ENCODE results near the gene SLC35A3. TPM values are rescaled to one million over a fixed set of nuclear protein-coding genes. Genes with fewer than 3 reads are reported as not detected.

SLC35A3 gene
- total RNA-seq, 2 donors from 2014 or later, result 23.2 to 32.0 TPM

- ATAC-seq (ENCODE audit: insufficient number of reproducible peaks, low FRiP score, low read depth) (no peak), DNase-seq (ENCODE audit: low spot score) (no peak)
- no peak overlapping the region for H3K4me3 ChIP-seq
- H3K27ac ChIP-seq, result no peak overlapping the region
- H3K27me3 ChIP-seq (replicated peaks; ENCODE audit: insufficient read depth), result no peaks in the 10 kb centered on the region
- H3K9me3 ChIP-seq, result peaks cover under 1% of the 10 kb centered on the region
- no peak for TF ChIP-seq CTCF (IDR thresholded peaks at IDR 0.05)
- H3K36me3 ChIP-seq, result no peaks in the 10 kb centered on the region
- peaks cover 0 to 5% of the 10 kb centered on the region in 2 donors for H3K4me1 ChIP-seq (ENCODE audit: control insufficient read depth in 1 of 2, low read depth in 2 of 2)
Measured at GRCh38 chr1:99996951-99997350, 27.2 kb downstream of the SLC35A3 start.

GRCh38 chr1:100001462-100001861 lies 31.7 kb downstream of the SLC35A3 start:
- no peaks in the 10 kb centered on the region for H3K4me1 ChIP-seq (ENCODE audit: control insufficient read depth in 1 of 2, low read depth in 2 of 2)
- ATAC-seq (ENCODE audit: insufficient number of reproducible peaks, low FRiP score, low read depth) (no peak), DNase-seq (ENCODE audit: low spot score) (no peak)
- no peaks in the 10 kb centered on the region for H3K36me3 ChIP-seq
- H3K27ac ChIP-seq, result no peak overlapping the region
- H3K4me3 ChIP-seq, result no peak overlapping the region
- no peak for TF ChIP-seq CTCF (IDR thresholded peaks at IDR 0.05)
- no peaks in the 10 kb centered on the region for H3K9me3 ChIP-seq
- no peaks in the 10 kb centered on the region for H3K27me3 ChIP-seq (replicated peaks; ENCODE audit: insufficient read depth)

GRCh38 chr1:100005424-100005823 lies 35.6 kb downstream of the SLC35A3 start:
- DNase-seq (ENCODE audit: low spot score) (no peak), ATAC-seq (ENCODE audit: insufficient number of reproducible peaks, low FRiP score, low read depth) (no peak)
- TF ChIP-seq CTCF (IDR thresholded peaks at IDR 0.05), result no peak
- H3K27ac ChIP-seq, result no peak overlapping the region
- H3K9me3 ChIP-seq, result no peaks in the 10 kb centered on the region
- no peaks in the 10 kb centered on the region for H3K27me3 ChIP-seq (replicated peaks; ENCODE audit: insufficient read depth)
- H3K36me3 ChIP-seq, result peaks cover 3% of the 10 kb centered on the region
- H3K4me3 ChIP-seq, result no peak overlapping the region
- no peaks in the 10 kb centered on the region for H3K4me1 ChIP-seq (ENCODE audit: control insufficient read depth in 1 of 2, low read depth in 2 of 2)

GRCh38 chr1:100006688-100007087 lies 36.9 kb downstream of the SLC35A3 start:
- H3K27me3 ChIP-seq (replicated peaks; ENCODE audit: insufficient read depth), result no peaks in the 10 kb centered on the region
- TF ChIP-seq CTCF (IDR thresholded peaks at IDR 0.05), result no peak
- H3K9me3 ChIP-seq, result no peaks in the 10 kb centered on the region
- no peaks in the 10 kb centered on the region for H3K4me1 ChIP-seq (ENCODE audit: control insufficient read depth in 1 of 2, low read depth in 2 of 2)
- ATAC-seq (ENCODE audit: insufficient number of reproducible peaks, low FRiP score, low read depth), result no peak
- H3K36me3 ChIP-seq, result peaks cover 3% of the 10 kb centered on the region
- H3K4me3 ChIP-seq, result no peak overlapping the region
- H3K27ac ChIP-seq, result no peak overlapping the region
- no peak for DNase-seq (ENCODE audit: low spot score)

- Histone ChIP-seq H3K9me3 (no peaks in the 10 kb centered on the region), H3K36me3 (peaks cover 6% of the 10 kb centered on the region), H3K4me1 (ENCODE audit: control insufficient read depth in 1 of 2, low read depth in 2 of 2) (no peaks in the 10 kb centered on the region), H3K4me3 (no peak overlapping the region), H3K27me3 (replicated peaks; ENCODE audit: insufficient read depth) (no peaks in the 10 kb centered on the region), H3K27ac (no peak overlapping the region)
- ATAC-seq (ENCODE audit: insufficient number of reproducible peaks, low FRiP score, low read depth), result no peak
- no peak for DNase-seq (ENCODE audit: low spot score)
- TF ChIP-seq CTCF (IDR thresholded peaks at IDR 0.05), result no peak
Measured at GRCh38 chr1:100009458-100009857, 39.7 kb downstream of the SLC35A3 start.
